DOHH2 (cell line): ENCODE measurements around the gene HS3ST4.

Source experiments
- H3F3A ChIP-seq: fragments of 200-600 bp; sonication (generic), shearing (Covaris generic); 2 replicates; pipeline ENCODE4 v1.6.0; 2016; ENCODE audit warnings: antibody characterized with exemption, mild to moderate bottlenecking; ENCODE audit not compliant: control insufficient read depth, insufficient read depth
- H3K27ac ChIP-seq: fragments of 200-600 bp; sonication (generic); 2 replicates; pipeline ENCODE4 v1.5.1; 2014; ENCODE audit warnings: low read depth, mild to moderate bottlenecking, low read length, moderate library complexity
- H3K27me3 ChIP-seq: fragments of 200-600 bp; sonication (generic); 2 replicates; pipeline ENCODE4 v1.6.1; 2014; ENCODE audit warnings: mild to moderate bottlenecking, low read length, mixed read lengths; ENCODE audit not compliant: control insufficient read depth
- H3K36me3 ChIP-seq: fragments of 200-600 bp; sonication (generic); 2 replicates; pipeline ENCODE4 v1.6.1; 2014; ENCODE audit warnings: mild to moderate bottlenecking, low read length, moderate library complexity, mixed read lengths; ENCODE audit not compliant: control insufficient read depth
- H3K4me1 ChIP-seq: fragments of 200-600 bp; sonication (generic); 2 replicates; pipeline ENCODE4 v1.6.1; 2014; ENCODE audit warnings: mild to moderate bottlenecking, low read length, mixed read lengths; ENCODE audit not compliant: control insufficient read depth
- H3K4me2 ChIP-seq: fragments of 200-600 bp; sonication (generic); 2 replicates; pipeline ENCODE4 v1.6.0; 2014; ENCODE audit warnings: mild to moderate bottlenecking, low read length, moderate library complexity
- H3K4me3 ChIP-seq: fragments of 200-600 bp; sonication (generic); 2 replicates; pipeline ENCODE4 v1.5.1; 2014; ENCODE audit warnings: mild to moderate bottlenecking, low read length, mixed read lengths
- H3K79me2 ChIP-seq: fragments of 200-600 bp; sonication (generic); 2 replicates; pipeline ENCODE4 v1.6.1; 2014; ENCODE audit warnings: mild to moderate bottlenecking, low read length, mixed read lengths; ENCODE audit not compliant: control insufficient read depth
- H3K9me2 ChIP-seq: fragments of 200-600 bp; sonication (generic); replicated peaks from 2 replicates; pipeline ENCODE4 v1.6.1; 2014; ENCODE audit warnings: mild to moderate bottlenecking, low read length, mixed read lengths; ENCODE audit not compliant: control insufficient read depth
- H3K9me3 ChIP-seq: fragments of 200-600 bp; sonication (generic); 2 replicates; pipeline ENCODE4 v1.6.1; 2014; ENCODE audit warnings: antibody characterized with exemption, low read length, mixed read lengths; ENCODE audit not compliant: control insufficient read depth, insufficient read depth
- H4K20me1 ChIP-seq: fragments of 200-600 bp; sonication (generic); 2 replicates; pipeline ENCODE4 v1.6.0; 2014; ENCODE audit warnings: low read depth, mild to moderate bottlenecking, antibody characterized with exemption, low read length, moderate library complexity; ENCODE audit not compliant: control insufficient read depth, insufficient read depth
- CTCF ChIP-seq: fragments of 200-600 bp; sonication (generic); IDR thresholded peaks from one replicate; pipeline ENCODE4 v1.5.1; 2014; ENCODE audit warnings: antibody characterized with exemption, mild to moderate bottlenecking, low read depth, low read length; ENCODE audit not compliant: poor library complexity, severe bottlenecking
- EZH2phosphoT487 ChIP-seq: fragments of 200-600 bp; sonication (generic); IDR thresholded peaks from 2 replicates; pipeline ENCODE4 v1.6.1; 2017; ENCODE audit warnings: borderline replicate concordance, mild to moderate bottlenecking, antibody characterized with exemption, low read length, moderate library complexity, mixed read lengths

HS3ST4 gene

GRCh38 chr16:26157319-26157718, 465.6 kb downstream of the HS3ST4 start:
- Histone ChIP-seq H3K4me2 (no peak overlapping the region), H3K9me3 (no peaks in the 10 kb centered on the region), H4K20me1 (no peaks in the 10 kb centered on the region), H3K79me2 (no peaks in the 10 kb centered on the region), H3F3A (no peaks in the 10 kb centered on the region), H3K36me3 (no peaks in the 10 kb centered on the region), H3K27ac (no peak overlapping the region), H3K9me2 (no peaks in the 10 kb centered on the region), H3K4me1 (no peaks in the 10 kb centered on the region), H3K27me3 (no peaks in the 10 kb centered on the region), H3K4me3 (no peak overlapping the region)
- TF ChIP-seq EZH2phosphoT487 = no peak
- TF ChIP-seq CTCF = no peak

- H3K4me2 ChIP-seq = no peak overlapping the region
These were observed 466.5 kb downstream of the HS3ST4 start for GRCh38 chr16:26158142-26158759.

GRCh38 chr16:26161461-26162180, 469.9 kb downstream of the HS3ST4 start:
- Histone ChIP-seq H3K4me1 (no peaks in the 10 kb centered on the region), H3K27me3 (no peaks in the 10 kb centered on the region), H3K4me3 (no peak overlapping the region), H3K4me2 (no peak overlapping the region), H3K27ac (no peak overlapping the region), H3K9me3 (no peaks in the 10 kb centered on the region), H3K9me2 (no peaks in the 10 kb centered on the region), H3F3A (no peaks in the 10 kb centered on the region), H3K36me3 (no peaks in the 10 kb centered on the region), H4K20me1 (no peaks in the 10 kb centered on the region), H3K79me2 (no peaks in the 10 kb centered on the region)
- no peak for TF ChIP-seq EZH2phosphoT487
- TF ChIP-seq CTCF = no peak

More at GRCh38 chr16:26158142-26158759, 466.5 kb downstream of the HS3ST4 start:
- Histone ChIP-seq H3K9me2 (no peaks in the 10 kb centered on the region), H3K27ac (no peak overlapping the region), H3K36me3 (no peaks in the 10 kb centered on the region), H3K4me3 (no peak overlapping the region), H3F3A (no peaks in the 10 kb centered on the region), H3K79me2 (no peaks in the 10 kb centered on the region), H3K4me1 (no peaks in the 10 kb centered on the region), H3K27me3 (no peaks in the 10 kb centered on the region), H4K20me1 (no peaks in the 10 kb centered on the region), H3K9me3 (no peaks in the 10 kb centered on the region)
- no peak for TF ChIP-seq EZH2phosphoT487
- TF ChIP-seq CTCF = no peak
